HCT116 (cell line): ENCODE measurements around the gene CCDC121.

Experiments used
- CTCF ChIP-seq, 3 experiments: fragments of 200-600 bp in 1 of 3; sonication (generic) in 1 of 3; IDR thresholded peaks in 2 of 3; conservative IDR thresholded peaks in 1 of 3; 2 replicates each; pipeline ENCODE4 v1.5.1; 2012 to 2017; ENCODE audit warnings: low read depth in 2 of 3, low read length in 2 of 3, antibody characterized with exemption in 1 of 3, borderline replicate concordance in 1 of 3, control low read depth in 1 of 3, mild to moderate bottlenecking in 1 of 3, mixed read lengths in 1 of 3, mixed run types in 1 of 3, moderate library complexity in 1 of 3; ENCODE audit not compliant: insufficient read depth in 1 of 3
- EZH2 ChIP-seq: fragments of 200-600 bp; sonication (generic); IDR thresholded peaks from 2 replicates; pipeline ENCODE4 v1.6.1; 2017; ENCODE audit warnings: antibody characterized with exemption, mixed run types
- EZH2phosphoT487 ChIP-seq: fragments of 200-600 bp; IDR thresholded peaks from 2 replicates; pipeline ENCODE4 v1.6.1; 2018; ENCODE audit warnings: antibody characterized with exemption, borderline replicate concordance
- MAX ChIP-seq: IDR thresholded peaks from 2 replicates; pipeline ENCODE4 v1.6.1; 2012
- POLR2A ChIP-seq: IDR thresholded peaks from 2 replicates; pipeline ENCODE4 v1.7.0; 2011; ENCODE audit warnings: borderline replicate concordance; ENCODE audit not compliant: insufficient read depth, insufficient read length; ENCODE audit errors: extremely low read depth
- REST ChIP-seq: IDR thresholded peaks from 2 replicates; pipeline ENCODE4 v1.6.1; 2012; ENCODE audit warnings: low read depth
- ZNF274 ChIP-seq: fragments of 200-500 bp; sonication (Bioruptor generic); IDR thresholded peaks from 2 replicates; pipeline ENCODE4 v1.6.1; 2014; ENCODE audit warnings: mild to moderate bottlenecking, low read depth, low read length, inconsistent platforms

GRCh38 chr2:27615316-27615715 lies 13.5 kb downstream of the CCDC121 start:
- TF ChIP-seq ZNF274 (no peak), CTCF (IDR thresholded peaks at IDR 0.05 in 2 of 3, conservative IDR thresholded peaks at IDR 0.05 in 1 of 3; ENCODE audit: borderline replicate concordance in 1 of 3, insufficient read depth in 1 of 3, low read depth in 2 of 3, low read length in 2 of 3) (no peak), POLR2A (no peak), EZH2 (no peak), REST (no peak), MAX (no peak), EZH2phosphoT487 (no peak)
